Panc1 (cell line): Measurements from ENCODE around the gene RYR3. TPM values are rescaled to one million over a fixed set of nuclear protein-coding genes. Genes with fewer than 3 reads are reported as not detected.

Source experiments
- ATAC-seq: fragments of 200-7000 bp; cut with Tn5 transposase; 2 replicates; pipeline ENCODE4 v1.9.1; 2020; ENCODE audit warnings: mild to moderate bottlenecking, moderate library complexity
- BruUV-seq: library from RNA; stranded (reverse); fragments of 400-500 nt; replicated peaks from 2 replicates; lab custom pipeline; 2021; lab: Mats Ljungman, UMichigan
- CTCF ChIA-PET: fragments of 300-600 bp; sonication (Branson Sonifier 250); formaldehyde crosslinking; loops from one replicate; lab custom pipeline; 2022; ENCODE audit warnings: antibody characterized with exemption; lab: Charles Lee
- POLR2A ChIA-PET: fragments of 300-600 bp; sonication (Branson Sonifier 250); formaldehyde crosslinking; loops from one replicate; lab custom pipeline; 2022; ENCODE audit warnings: antibody characterized with exemption; lab: Charles Lee
- DNase-seq: peaks from one replicate; pipeline ENCODE4 v3.0.0-alpha.2; 2010; ENCODE audit warnings: low read depth, low spot score
- H3K27ac ChIP-seq: 2 replicates; pipeline ENCODE4 v1.5.1; 2011; ENCODE audit warnings: mild to moderate bottlenecking, low read length, inconsistent platforms
- H3K27me3 ChIP-seq: fragments of 200-500 bp; sonication (Bioruptor generic); 2 replicates; pipeline ENCODE4 v1.6.0; 2014; ENCODE audit warnings: low read length, inconsistent platforms; ENCODE audit not compliant: control insufficient read depth, insufficient read depth
- H3K36me3 ChIP-seq: fragments of 200-500 bp; sonication (Bioruptor generic); 2 replicates; pipeline ENCODE4 v1.5.1; 2014; ENCODE audit warnings: inconsistent platforms, mild to moderate bottlenecking, low read length, moderate library complexity; ENCODE audit not compliant: control insufficient read depth, insufficient read depth
- H3K4me1 ChIP-seq: 2 replicates; pipeline ENCODE4 v1.5.1; 2011; ENCODE audit warnings: inconsistent platforms, mild to moderate bottlenecking, low read length, moderate library complexity; ENCODE audit not compliant: control insufficient read depth, insufficient read depth
- H3K4me3 ChIP-seq, 2 experiments: 2 replicates each; pipeline ENCODE4 v1.5.1; 2011 to 2012; ENCODE audit warnings: low read depth in 2 of 2, low read length in 2 of 2, mild to moderate bottlenecking in 2 of 2, inconsistent platforms in 1 of 2, moderate library complexity in 1 of 2
- H3K9me3 ChIP-seq: fragments of 200-500 bp; sonication (Bioruptor generic); 2 replicates; pipeline ENCODE4 v1.5.1; 2014; ENCODE audit warnings: low read depth, mild to moderate bottlenecking, inconsistent platforms, low read length, moderate library complexity; ENCODE audit not compliant: control insufficient read depth, insufficient read depth
- CTCF ChIP-seq: fragments of 450-650 bp; IDR thresholded peaks from 2 replicates; pipeline ENCODE4 v1.5.1; 2017; ENCODE audit warnings: mild to moderate bottlenecking
- POLR2AphosphoS5 ChIP-seq: IDR thresholded peaks from 2 replicates; pipeline ENCODE4 v1.6.1; 2012; ENCODE audit warnings: mild to moderate bottlenecking, low read depth, low read length, moderate library complexity
- REST ChIP-seq, 2 experiments: IDR thresholded peaks; 2 replicates each; pipeline ENCODE4 v1.6.1; 2011 to 2012; ENCODE audit warnings: low read depth in 2 of 2, control low read depth in 1 of 2, low read length in 1 of 2, mild to moderate bottlenecking in 1 of 2, moderate library complexity in 1 of 2; ENCODE audit not compliant: insufficient read depth in 1 of 2
- SIN3A ChIP-seq: IDR thresholded peaks from 2 replicates; pipeline ENCODE4 v1.6.1; 2012; ENCODE audit warnings: low read depth, mild to moderate bottlenecking, low read length, moderate library complexity, borderline replicate concordance; ENCODE audit not compliant: insufficient read depth
- TCF7L2 ChIP-seq: IDR thresholded peaks from 2 replicates; pipeline ENCODE4 v1.6.1; 2011; ENCODE audit warnings: mild to moderate bottlenecking, low read depth, low read length, inconsistent platforms
- in situ Hi-C: cut with HindIII; loops from 2 replicates; pipeline ENCODE4 v1.10.0; 2016; ENCODE audit warnings: low sequenced_read_pairs, low pct_unique_long_range_greater_than_20kb
- intact Hi-C: fragments of 100-400 bp; cut with micrococcal nuclease; formaldehyde crosslinking; loops from one replicate; pipeline ENCODE4 v1.10.0; 2022; ENCODE audit not compliant: unreplicated experiment
- total RNA-seq: library from RNA; stranded (reverse); gene quantifications from one replicate; pipeline ENCODE4 v1.2.1, GENCODE V29; 2021; ENCODE audit not compliant: unreplicated experiment

Gene RYR3
- total RNA-seq, 1 experiment from 2014 or later, result not detected

GRCh38 chr15:33795070-33795469, 484.3 kb downstream of the RYR3 start:
- H3K27me3 ChIP-seq, result peaks cover 5% of the 10 kb centered on the region
- ChIA-PET POLR2A (no interaction called here), CTCF (no interaction called here)
- intact Hi-C loops, result no loop called here
- TF ChIP-seq SIN3A, result no peak
- no peak for ATAC-seq
- in situ Hi-C loops, result no loop called here
- DNase-seq, result no peak
- BruUV-seq, result no TSS peak
- no peaks in the 10 kb centered on the region for H3K4me1 ChIP-seq
- H3K9me3 ChIP-seq, result no peaks in the 10 kb centered on the region
- H3K36me3 ChIP-seq, result no peaks in the 10 kb centered on the region
- H3K27ac ChIP-seq, result no peak overlapping the region
- no peak overlapping the region for H3K4me3 ChIP-seq

GRCh38 chr15:33797651-33798050, 486.9 kb downstream of the RYR3 start:
- BruUV-seq, result no TSS peak
- ATAC-seq, result no peak
- intact Hi-C loops, result no loop called here
- Histone ChIP-seq H3K27ac (no peak overlapping the region), H3K36me3 (no peaks in the 10 kb centered on the region), H3K27me3 (peaks cover 9% of the 10 kb centered on the region), H3K4me3 (no peak overlapping the region), H3K9me3 (no peaks in the 10 kb centered on the region), H3K4me1 (no peaks in the 10 kb centered on the region)
- CTCF ChIA-PET, result interaction anchor here (0.6 kb wide), 1 partner anchor 166 kb away, joined by 7 read pairs; no protein-coding TSS in a partner anchor
- no peak for TF ChIP-seq POLR2AphosphoS5
- no peak for TF ChIP-seq CTCF
- no peak for TF ChIP-seq TCF7L2
- DNase-seq, result no peak
- POLR2A ChIA-PET, result no interaction called here
- in situ Hi-C loops, result no loop called here

- no peak for ATAC-seq
- no peaks in the 10 kb centered on the region for H3K36me3 ChIP-seq
- no peak for TF ChIP-seq POLR2AphosphoS5
- no peak for TF ChIP-seq CTCF
- no peak for TF ChIP-seq TCF7L2
- TF ChIP-seq SIN3A, result no peak
- no peak for TF ChIP-seq REST (IDR thresholded peaks at IDR 0.05; ENCODE audit: insufficient read depth in 1 of 2, low read depth in 2 of 2, low read length in 1 of 2)
- no peak for DNase-seq
- H3K4me1 ChIP-seq, result no peaks in the 10 kb centered on the region
- in situ Hi-C loops (no loop called here), intact Hi-C loops (no loop called here)
- H3K27me3 ChIP-seq, result peaks cover 9% of the 10 kb centered on the region
- no peak overlapping the region for H3K4me3 ChIP-seq
- POLR2A ChIA-PET, result no interaction called here
- no peak overlapping the region for H3K27ac ChIP-seq
- BruUV-seq, result no TSS peak
- CTCF ChIA-PET, result no interaction called here
- no peaks in the 10 kb centered on the region for H3K9me3 ChIP-seq
These were observed 491.2 kb downstream of the RYR3 start for GRCh38 chr15:33801954-33802353.
